ENCODE data around the gene DOK6. TPM values are rescaled to one million over a fixed set of nuclear protein-coding genes. Genes with fewer than 3 reads are reported as not detected.

DOK6 gene
- total and polyA plus RNA-seq, 2 donors (not counting 3 experiments of a cell fraction or from before 2014, with no cell fraction given) = under 0.01 TPM; not detected in 1

GRCh38 chr18:69402533-69402989 is 1.9 kb downstream of the DOK6 start:
- H2AFZ ChIP-seq (ENCODE audit: low read depth, low read length) = no peak overlapping the region
- FAIRE-seq = no peak

More at GRCh38 chr18:69402533-69402989, 1.9 kb downstream of the DOK6 start:
- CTCF ChIA-PET = no interaction called here
- intact Hi-C loops (cut with micrococcal nuclease) (no loop called here), dilution Hi-C loops (cut with MboI; ENCODE audit: extremely low pct_ligation_motif_present, low sequenced_read_pairs) (no loop called here)
- Histone ChIP-seq H3K36me3 (ENCODE audit: control insufficient read depth in 2 of 2, extremely low read depth in 1 of 2, insufficient read depth in 2 of 2, low read length in 2 of 2) (no peaks in the 10 kb centered on the region), H3K27me3 (ENCODE audit: control insufficient read depth in 2 of 2, insufficient read depth in 2 of 2, low read length in 2 of 2) (peaks cover 27 to 52% of the 10 kb centered on the region in 2 experiments), H3K27ac (ENCODE audit: insufficient read depth, low read depth, low read length) (no peak overlapping the region), H3K4me3 (replicated peaks in 1 of 3; ENCODE audit: insufficient read depth in 1 of 3, low read depth in 1 of 3, low read length in 3 of 3) (no peak overlapping the region), H3K9ac (replicated peaks; ENCODE audit: extremely low read depth, insufficient read depth, low read length) (no peak overlapping the region), H4K20me1 (replicated peaks; ENCODE audit: control insufficient read depth, extremely low read depth, insufficient read depth, low read length) (no peaks in the 10 kb centered on the region), H3K79me2 (ENCODE audit: control insufficient read depth, insufficient read depth, low read length) (no peaks in the 10 kb centered on the region), H3K4me1 (ENCODE audit: control insufficient read depth, extremely low read depth, insufficient read depth, low read length) (no peaks in the 10 kb centered on the region), H3K9me3 (replicated peaks; ENCODE audit: control insufficient read depth, insufficient read depth, low read length) (no peaks in the 10 kb centered on the region), H3K4me2 (ENCODE audit: insufficient read depth, low read length) (no peak overlapping the region), H3K9me1 (replicated peaks; ENCODE audit: control insufficient read depth, extremely low read depth, insufficient read depth, low read length) (no peaks in the 10 kb centered on the region)
- no TSS peak for BruUV-seq (replicated peaks)
- TF ChIP-seq JUN (IDR thresholded peaks at IDR 0.05; ENCODE audit: borderline replicate concordance, insufficient read depth, insufficient read length, low read depth) (no peak), POLR2A (IDR thresholded peaks at IDR 0.05; ENCODE audit: low read depth, low read length) (no peak), GATA2 (IDR thresholded peaks at IDR 0.05; ENCODE audit: insufficient read depth, insufficient read length, low read depth, low read length) (no peak), FOS (IDR thresholded peaks at IDR 0.05; ENCODE audit: borderline replicate concordance, insufficient read depth, low read length) (no peak), POLR2AphosphoS5 (IDR thresholded peaks at IDR 0.05; ENCODE audit: insufficient read depth, low read depth, low read length) (no peak), MAX (IDR thresholded peaks at IDR 0.05; ENCODE audit: insufficient read depth, insufficient read length) (no peak), EZH2 (IDR thresholded peaks at IDR 0.05; ENCODE audit: borderline replicate concordance, low read depth, low read length, severe bottlenecking) (no peak), CTCF (IDR thresholded peaks at IDR 0.05; ENCODE audit: extremely low read depth in 1 of 2, insufficient read depth in 1 of 2, low read depth in 1 of 2, low read length in 2 of 2) (no peak), MYC (IDR thresholded peaks at IDR 0.05; ENCODE audit: low read depth, low read length) (no peak)
- no peak for DNase-seq (ENCODE audit: low read depth, low spot score)
- POLR2A ChIA-PET = no interaction called here

All from endothelial cell of umbilical vein (primary cell).